Measurements from ENCODE around the gene CLCNKA. TPM values are rescaled to one million over a fixed set of nuclear protein-coding genes. Genes with fewer than 3 reads are reported as not detected.

The CLCNKA gene
- polyA plus RNA-seq, 1 donor (not counting 4 experiments of a cell fraction or from before 2014, with no cell fraction given) = not detected

DNA sequence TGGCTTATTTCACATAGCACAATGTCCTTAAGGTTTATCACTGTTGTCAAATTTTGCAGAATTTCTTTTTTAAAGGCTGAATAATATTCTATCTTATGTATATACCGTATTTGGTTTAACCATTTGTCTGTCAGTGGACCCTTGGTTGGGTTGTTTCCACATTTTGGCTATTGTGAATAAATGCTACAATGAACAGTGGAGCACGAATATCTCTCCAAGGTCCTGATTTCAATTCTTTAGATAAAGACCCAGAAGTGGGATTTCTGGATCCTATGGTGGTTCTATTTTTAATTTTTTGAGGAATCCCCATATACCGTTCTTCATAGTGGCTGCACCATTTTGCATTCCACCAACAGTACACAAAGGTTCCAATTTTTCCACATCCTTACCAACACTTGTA lies 40.2 kb upstream of the CLCNKA start:
- Histone ChIP-seq H3K27me3 (ENCODE audit: control insufficient read depth, extremely low read depth, insufficient read depth, low read length) (no peaks in the 10 kb centered on the region), H3K9ac (ENCODE audit: control insufficient read depth, extremely low read depth, insufficient read depth, low read length) (no peak overlapping the region), H3K4me2 (ENCODE audit: control insufficient read depth, extremely low read depth, insufficient read depth, low read depth, low read length) (no peak overlapping the region), H3K4me3 (ENCODE audit: control insufficient read depth in 2 of 3, extremely low read depth in 1 of 3, insufficient read depth in 2 of 3, low read depth in 1 of 3, low read length in 3 of 3) (no peak overlapping the region), H3K9me1 (ENCODE audit: control insufficient read depth, extremely low read depth, insufficient read depth, low read length) (no peaks in the 10 kb centered on the region), H3K36me3 (ENCODE audit: control insufficient read depth in 2 of 2, extremely low read depth in 1 of 2, insufficient read depth in 2 of 2, low read length in 2 of 2) (no peaks in the 10 kb centered on the region), H3K27ac (ENCODE audit: control insufficient read depth, insufficient read depth, low read length) (no peak overlapping the region), H3K4me1 (ENCODE audit: control insufficient read depth, extremely low read depth, insufficient read depth, low read length) (peaks cover 2% of the 10 kb centered on the region), H2AFZ (ENCODE audit: control insufficient read depth, low read length) (no peak overlapping the region), H3K9me3 (ENCODE audit: control insufficient read depth, low read depth, low read length) (peaks cover 3% of the 10 kb centered on the region), H4K20me1 (ENCODE audit: control insufficient read depth, extremely low read depth, insufficient read depth, low read length) (no peaks in the 10 kb centered on the region), H3K79me2 (ENCODE audit: control insufficient read depth, insufficient read depth, low read length) (no peaks in the 10 kb centered on the region)
- TF ChIP-seq, protein P1, sequence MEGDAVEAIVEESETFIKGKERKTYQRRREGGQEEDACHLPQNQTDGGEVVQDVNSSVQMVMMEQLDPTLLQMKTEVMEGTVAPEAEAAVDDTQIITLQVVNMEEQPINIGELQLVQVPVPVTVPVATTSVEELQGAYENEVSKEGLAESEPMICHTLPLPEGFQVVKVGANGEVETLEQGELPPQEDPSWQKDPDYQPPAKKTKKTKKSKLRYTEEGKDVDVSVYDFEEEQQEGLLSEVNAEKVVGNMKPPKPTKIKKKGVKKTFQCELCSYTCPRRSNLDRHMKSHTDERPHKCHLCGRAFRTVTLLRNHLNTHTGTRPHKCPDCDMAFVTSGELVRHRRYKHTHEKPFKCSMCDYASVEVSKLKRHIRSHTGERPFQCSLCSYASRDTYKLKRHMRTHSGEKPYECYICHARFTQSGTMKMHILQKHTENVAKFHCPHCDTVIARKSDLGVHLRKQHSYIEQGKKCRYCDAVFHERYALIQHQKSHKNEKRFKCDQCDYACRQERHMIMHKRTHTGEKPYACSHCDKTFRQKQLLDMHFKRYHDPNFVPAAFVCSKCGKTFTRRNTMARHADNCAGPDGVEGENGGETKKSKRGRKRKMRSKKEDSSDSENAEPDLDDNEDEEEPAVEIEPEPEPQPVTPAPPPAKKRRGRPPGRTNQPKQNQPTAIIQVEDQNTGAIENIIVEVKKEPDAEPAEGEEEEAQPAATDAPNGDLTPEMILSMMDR (optimal IDR thresholded peaks at IDR 0.05 in 1 of 3, IDR thresholded peaks at IDR 0.05 in 1 of 3, conservative IDR thresholded peaks at IDR 0.05 in 1 of 3; ENCODE audit: extremely low read depth in 1 of 3, insufficient read depth in 2 of 3, low read length in 3 of 3) = no peak
- no peak for TF ChIP-seq EZH2 (IDR thresholded peaks at IDR 0.05; ENCODE audit: low read length)
- dilution Hi-C loops (cut with MboI; ENCODE audit: extremely low pct_ligation_motif_present, low sequenced_read_pairs) = no loop called here
- FAIRE-seq (no peak), DNase-seq (ENCODE audit: low read depth, low spot score) (no peak)

DNA sequence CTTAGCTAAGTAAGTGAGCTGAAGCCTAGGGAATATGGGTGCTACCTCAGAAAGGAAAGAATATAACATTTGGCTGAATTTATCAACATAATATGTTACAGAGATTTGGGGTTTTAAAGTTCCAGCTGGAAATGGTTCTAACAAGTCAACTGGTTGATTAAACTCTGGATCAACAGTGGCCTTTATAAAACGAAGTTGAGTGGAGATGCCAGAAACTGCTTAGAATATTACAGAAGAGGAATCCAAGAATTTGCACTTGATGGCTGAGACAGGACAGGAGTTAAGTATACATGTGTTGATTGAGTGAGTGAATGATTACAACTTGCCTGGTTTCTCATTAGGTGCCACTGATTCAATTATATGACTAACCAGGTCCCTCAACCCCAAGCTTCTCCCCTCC lies 38.6 kb upstream of the CLCNKA start:
- Histone ChIP-seq H3K9me3 (ENCODE audit: control insufficient read depth, low read depth, low read length) (peaks cover 3% of the 10 kb centered on the region), H3K4me2 (ENCODE audit: control insufficient read depth, extremely low read depth, insufficient read depth, low read depth, low read length) (no peak overlapping the region), H3K9ac (ENCODE audit: control insufficient read depth, extremely low read depth, insufficient read depth, low read length) (no peak overlapping the region), H3K4me1 (ENCODE audit: control insufficient read depth, extremely low read depth, insufficient read depth, low read length) (peaks cover 2% of the 10 kb centered on the region), H3K27ac (ENCODE audit: control insufficient read depth, insufficient read depth, low read length) (no peak overlapping the region), H3K79me2 (ENCODE audit: control insufficient read depth, insufficient read depth, low read length) (no peaks in the 10 kb centered on the region), H3K9me1 (ENCODE audit: control insufficient read depth, extremely low read depth, insufficient read depth, low read length) (no peaks in the 10 kb centered on the region), H3K4me3 (ENCODE audit: control insufficient read depth in 2 of 3, extremely low read depth in 1 of 3, insufficient read depth in 2 of 3, low read depth in 1 of 3, low read length in 3 of 3) (no peak overlapping the region), H2AFZ (ENCODE audit: control insufficient read depth, low read length) (no peak overlapping the region), H3K36me3 (ENCODE audit: control insufficient read depth in 2 of 2, extremely low read depth in 1 of 2, insufficient read depth in 2 of 2, low read length in 2 of 2) (no peaks in the 10 kb centered on the region), H4K20me1 (ENCODE audit: control insufficient read depth, extremely low read depth, insufficient read depth, low read length) (no peaks in the 10 kb centered on the region), H3K27me3 (ENCODE audit: control insufficient read depth, extremely low read depth, insufficient read depth, low read length) (no peaks in the 10 kb centered on the region)
- DNase-seq (ENCODE audit: low read depth, low spot score) = no peak
- TF ChIP-seq, protein P1 (optimal IDR thresholded peaks at IDR 0.05 in 1 of 3, IDR thresholded peaks at IDR 0.05 in 1 of 3, conservative IDR thresholded peaks at IDR 0.05 in 1 of 3; ENCODE audit: extremely low read depth in 1 of 3, insufficient read depth in 2 of 3, low read length in 3 of 3) = no peak
- no peak for TF ChIP-seq EZH2 (IDR thresholded peaks at IDR 0.05; ENCODE audit: low read length)
- dilution Hi-C loops (cut with MboI; ENCODE audit: extremely low pct_ligation_motif_present, low sequenced_read_pairs) = no loop called here
- no peak for FAIRE-seq
